Type B pancreatic cell (in vitro differentiated cells): ENCODE measurements around the gene ZNF771. TPM values are rescaled to one million over a fixed set of nuclear protein-coding genes. Genes with fewer than 3 reads are reported as not detected.

Experiments
- DNase-seq: peaks from one replicate; pipeline ENCODE4 v3.0.0; 2021; ENCODE audit warnings: mixed read lengths; ENCODE audit not compliant: unreplicated experiment; ENCODE audit errors: extremely low spot score
- H3K27ac Mint-ChIP-seq: 2 replicates; pipeline ENCODE4 v1.8.0; 2021; ENCODE audit warnings: mild to moderate bottlenecking, mixed read lengths
- H3K27me3 Mint-ChIP-seq: 2 replicates; pipeline ENCODE4 v1.8.0; 2021; ENCODE audit warnings: mixed read lengths
- H3K36me3 Mint-ChIP-seq: 2 replicates; pipeline ENCODE4 v1.8.0; 2021; ENCODE audit warnings: mixed read lengths
- H3K4me1 Mint-ChIP-seq: one replicate; pipeline ENCODE4 v1.8.0; 2021; ENCODE audit warnings: mixed read lengths; ENCODE audit not compliant: unreplicated experiment
- H3K4me3 Mint-ChIP-seq: 2 replicates; pipeline ENCODE4 v1.8.0; 2021; ENCODE audit warnings: mild to moderate bottlenecking, mixed read lengths
- H3K9me3 Mint-ChIP-seq: 2 replicates; pipeline ENCODE4 v1.8.0; 2021; ENCODE audit warnings: mixed read lengths
- total RNA-seq: library from RNA; stranded (reverse); gene quantifications from 2 replicates; pipeline ENCODE4 v1.2.1, GENCODE V29; 2021; ENCODE audit warnings: low replicate concordance
- TF ChIP-seq, protein P1 (sequence below): fragments of 200-600 bp; sonication (generic); conservative IDR thresholded peaks from 2 replicates; pipeline ENCODE4 v1.5.0; 2021; ENCODE audit warnings: antibody characterized with exemption, mild to moderate bottlenecking

ZNF771 gene
- total RNA-seq, 1 donor from 2014 or later, result 15.5 TPM

DNA sequence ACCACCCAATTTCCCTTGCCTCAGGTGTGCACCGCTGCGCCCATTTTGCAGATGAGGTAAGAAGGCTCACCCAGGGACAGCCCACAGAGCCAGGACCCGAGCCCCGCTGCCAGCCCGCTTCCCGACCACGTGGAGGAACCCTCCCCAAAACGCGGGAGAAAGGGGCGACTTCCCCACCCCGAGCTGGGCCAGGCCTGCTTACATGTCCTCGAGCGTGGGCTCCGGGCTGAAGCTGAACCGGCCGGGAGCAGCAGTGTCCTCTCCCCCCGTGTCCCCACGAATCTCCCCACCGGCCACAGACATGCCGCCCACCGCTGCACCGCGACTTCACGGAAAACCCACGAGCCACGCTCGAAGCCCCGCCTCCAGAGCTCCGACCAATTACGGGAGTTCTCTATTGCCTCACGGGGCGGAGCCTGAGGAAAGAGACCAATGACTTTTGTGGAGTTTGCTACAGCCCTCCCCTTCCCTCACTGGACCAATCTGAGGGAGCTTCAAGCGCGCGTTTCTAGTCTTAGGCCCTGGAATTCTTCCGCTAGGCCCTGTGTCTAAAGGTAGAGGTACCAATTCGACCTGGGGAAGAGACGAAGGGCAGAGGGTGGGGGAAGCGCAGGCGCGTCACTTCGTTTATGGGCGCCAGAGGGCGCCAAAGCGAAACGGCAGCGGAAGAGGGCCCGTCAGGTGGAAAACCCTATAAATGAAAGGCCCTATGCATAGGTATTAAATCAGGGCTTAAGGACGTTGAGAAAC, 22.4 kb downstream of the ZNF771 start, which contains the start of gene DCTPP1:
Gene DCTPP1 (minus strand): TSS at position 353 of the 750 bp plus-strand sequence. CDS start 50 bp downstream, at position 303.
- Mint-ChIP-seq H3K27ac (peak within 1 kb of the TSS; percentile 8), H3K4me3 (no peak within 1 kb of the TSS), H3K9me3 (no peaks in the 10 kb centered on the region), H3K27me3 (no peaks in the 10 kb centered on the region), H3K4me1 (peaks cover 14% of the 10 kb centered on the region), H3K36me3 (peaks cover 10% of the 10 kb centered on the region)
- TF ChIP-seq, protein P1, sequence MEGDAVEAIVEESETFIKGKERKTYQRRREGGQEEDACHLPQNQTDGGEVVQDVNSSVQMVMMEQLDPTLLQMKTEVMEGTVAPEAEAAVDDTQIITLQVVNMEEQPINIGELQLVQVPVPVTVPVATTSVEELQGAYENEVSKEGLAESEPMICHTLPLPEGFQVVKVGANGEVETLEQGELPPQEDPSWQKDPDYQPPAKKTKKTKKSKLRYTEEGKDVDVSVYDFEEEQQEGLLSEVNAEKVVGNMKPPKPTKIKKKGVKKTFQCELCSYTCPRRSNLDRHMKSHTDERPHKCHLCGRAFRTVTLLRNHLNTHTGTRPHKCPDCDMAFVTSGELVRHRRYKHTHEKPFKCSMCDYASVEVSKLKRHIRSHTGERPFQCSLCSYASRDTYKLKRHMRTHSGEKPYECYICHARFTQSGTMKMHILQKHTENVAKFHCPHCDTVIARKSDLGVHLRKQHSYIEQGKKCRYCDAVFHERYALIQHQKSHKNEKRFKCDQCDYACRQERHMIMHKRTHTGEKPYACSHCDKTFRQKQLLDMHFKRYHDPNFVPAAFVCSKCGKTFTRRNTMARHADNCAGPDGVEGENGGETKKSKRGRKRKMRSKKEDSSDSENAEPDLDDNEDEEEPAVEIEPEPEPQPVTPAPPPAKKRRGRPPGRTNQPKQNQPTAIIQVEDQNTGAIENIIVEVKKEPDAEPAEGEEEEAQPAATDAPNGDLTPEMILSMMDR, result peak; percentile 92
- peak; percentile 90 for DNase-seq

DNA sequence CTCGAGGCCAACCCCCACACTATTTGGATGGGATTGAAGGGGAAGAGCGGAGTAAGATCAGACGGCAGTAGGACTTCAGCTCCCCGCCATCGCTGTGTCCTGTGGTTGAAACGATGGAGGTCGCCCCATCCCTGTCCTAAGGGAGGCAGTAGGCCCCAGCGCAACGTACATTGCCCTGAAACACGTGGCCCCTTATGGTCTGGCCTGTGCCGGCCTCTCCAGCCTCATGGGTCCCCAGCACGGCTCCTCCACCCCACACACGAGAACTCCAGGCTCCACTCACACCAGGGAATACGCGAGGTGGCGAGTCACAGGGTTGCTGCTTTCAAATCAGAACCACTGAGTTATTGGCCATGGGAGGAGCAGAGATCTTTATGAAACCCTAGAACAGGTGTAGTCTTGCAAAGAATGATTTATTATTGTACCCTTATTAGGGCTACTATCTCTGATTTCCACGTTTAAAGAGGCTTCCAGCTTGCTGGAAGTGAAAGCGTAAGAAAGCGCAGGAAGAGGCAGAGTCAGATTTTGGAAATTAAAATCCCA, 23.1 kb downstream of the ZNF771 start:
- Mint-ChIP-seq H3K4me3 (no peak overlapping the region), H3K36me3 (peaks cover 10% of the 10 kb centered on the region), H3K9me3 (no peaks in the 10 kb centered on the region), H3K4me1 (peaks cover 14% of the 10 kb centered on the region), H3K27me3 (no peaks in the 10 kb centered on the region), H3K27ac (no peak overlapping the region)
- DNase-seq, result no peak
- TF ChIP-seq, protein P1, result peak; percentile 52

DNA sequence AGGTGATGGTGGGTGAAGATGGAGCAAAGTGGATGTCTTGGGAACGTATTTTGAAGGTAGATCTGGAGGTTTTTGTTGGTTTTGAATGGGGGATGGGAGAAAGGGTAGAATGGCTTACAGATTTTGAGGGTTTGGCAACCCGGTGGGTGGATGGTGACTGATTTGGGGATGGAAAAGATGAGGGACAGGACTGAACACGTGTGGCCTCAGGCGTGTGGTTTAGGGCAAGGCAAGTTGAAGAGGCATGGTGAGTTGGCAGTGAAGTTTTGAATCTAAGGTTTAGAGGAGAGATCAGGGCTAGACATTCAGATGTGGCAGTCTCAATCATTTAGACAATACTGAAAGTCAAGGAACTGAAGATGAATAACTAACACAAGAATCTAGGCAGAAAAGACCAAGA, 27.4 kb downstream of the ZNF771 start:
- Mint-ChIP-seq H3K27me3 (no peaks in the 10 kb centered on the region), H3K36me3 (no peaks in the 10 kb centered on the region), H3K27ac (no peak overlapping the region), H3K4me3 (no peak overlapping the region), H3K4me1 (no peaks in the 10 kb centered on the region), H3K9me3 (no peaks in the 10 kb centered on the region)
- TF ChIP-seq, protein P1, result no peak
- no peak for DNase-seq

DNA sequence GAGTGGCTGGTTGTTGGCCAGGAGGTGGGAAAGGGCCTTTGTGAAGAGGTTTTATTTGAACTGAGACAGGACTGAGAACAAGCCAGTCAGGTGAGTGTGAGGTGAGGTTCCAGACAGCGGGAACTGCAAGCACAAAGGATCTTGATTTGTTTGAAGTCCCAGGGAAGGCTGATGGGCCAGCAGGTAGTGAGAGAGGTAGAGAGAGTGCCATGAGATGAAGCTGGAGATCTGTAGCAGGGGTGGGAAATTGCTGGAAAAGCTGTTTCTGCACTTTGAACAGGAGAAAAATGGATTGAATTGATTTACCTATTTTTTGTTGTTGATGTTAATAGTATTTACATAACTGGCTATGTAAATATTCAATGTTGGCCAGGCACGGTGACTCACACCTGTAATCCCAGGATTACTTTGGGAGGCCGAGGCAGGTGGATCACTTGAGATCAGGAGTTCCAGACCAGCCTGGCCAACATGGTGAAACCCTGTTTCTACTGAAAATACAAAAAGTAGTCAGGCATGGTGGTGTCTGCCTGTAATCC, 30.2 kb downstream of the ZNF771 start:
- Mint-ChIP-seq H3K4me3 (no peak overlapping the region), H3K27ac (peak overlapping the region; percentile 3), H3K9me3 (no peaks in the 10 kb centered on the region), H3K4me1 (no peaks in the 10 kb centered on the region), H3K27me3 (no peaks in the 10 kb centered on the region), H3K36me3 (no peaks in the 10 kb centered on the region)
- TF ChIP-seq, protein P1, result no peak
- DNase-seq, result no peak

DNA sequence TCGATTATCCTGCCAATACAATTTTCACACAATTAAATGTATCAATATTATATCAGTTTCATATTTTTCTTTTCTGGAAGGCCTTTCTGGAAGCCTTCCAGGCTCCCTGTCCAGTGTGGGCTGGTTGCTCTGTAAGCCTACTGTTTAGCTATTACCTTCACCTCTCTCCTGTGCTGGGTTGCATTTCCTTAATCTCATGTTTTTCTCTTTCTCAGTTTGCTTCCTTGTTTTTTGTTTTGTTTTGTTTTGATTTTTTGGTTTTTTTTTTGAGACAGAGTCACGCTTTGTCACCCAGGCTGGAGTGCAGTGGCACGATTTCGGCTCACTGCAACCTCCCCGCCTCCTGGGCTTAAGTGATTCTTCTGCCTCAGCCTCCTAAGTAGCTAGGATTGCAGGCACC, 31.4 kb downstream of the ZNF771 start:
- peaks cover 10% of the 10 kb centered on the region for H3K36me3 Mint-ChIP-seq
- no peaks in the 10 kb centered on the region for H3K9me3 Mint-ChIP-seq
- no peaks in the 10 kb centered on the region for H3K27me3 Mint-ChIP-seq
- H3K4me1 Mint-ChIP-seq, result peaks cover 7% of the 10 kb centered on the region
- no peak overlapping the region for H3K27ac Mint-ChIP-seq
- no peak for DNase-seq
- TF ChIP-seq, protein P1, result no peak
- no peak overlapping the region for H3K4me3 Mint-ChIP-seq
